GM12878 (cell line): Measurements from ENCODE around the gene GALNT17. TPM values are rescaled to one million over a fixed set of nuclear protein-coding genes. Genes with fewer than 3 reads are reported as not detected.

ENCODE experiments used
- ATAC-seq: fragments of 200-7000 bp; cut with Tn5 transposase; 3 replicates; pipeline ENCODE4 v1.9.1; 2020; ENCODE audit warnings: mild to moderate bottlenecking, moderate library complexity
- BruUV-seq: library from RNA; stranded (reverse); fragments of 400-500 nt; replicated peaks from 2 replicates; lab custom pipeline; 2021; lab: Mats Ljungman, UMichigan
- CTCF ChIA-PET: fragments of 300-600 bp; sonication (Branson Sonifier 250); formaldehyde crosslinking; extraction: SDS; loops from one replicate; lab custom pipeline; 2021; ENCODE audit warnings: inconsistent platforms; lab: Yijun Ruan, JAX
- POLR2A ChIA-PET: fragments of 350-600 bp; formaldehyde crosslinking; extraction: SDS; loops from one replicate; lab custom pipeline; 2021; ENCODE audit warnings: inconsistent platforms; lab: Charles Lee
- RAD21 ChIA-PET: fragments of 300-600 bp; sonication (Branson Sonifier 250); formaldehyde crosslinking; loops from one replicate; lab custom pipeline; 2023; ENCODE audit warnings: antibody characterized with exemption; ENCODE audit not compliant: unreplicated experiment; lab: Charles Lee
- SMC1A ChIA-PET: fragments of 300-600 bp; sonication (Branson Sonifier 250); formaldehyde crosslinking; loops from one replicate; lab custom pipeline; 2023; ENCODE audit not compliant: unreplicated experiment, uncharacterized antibody; lab: Charles Lee
- DNase-seq: peaks from one replicate; pipeline ENCODE4 v3.0.0-alpha.2; 2011; ENCODE audit warnings: low read depth, low spot score
- FAIRE-seq: peaks from 3 replicates; lab custom pipeline; 2011; peaks lifted over from hg19 to GRCh38; lab: Jason Lieb, UNC
- H2AFZ ChIP-seq: 2 replicates; pipeline ENCODE4 v1.6.0; 2011; ENCODE audit warnings: low read depth, low read length, control low read depth; ENCODE audit not compliant: control insufficient read depth
- H3K27ac ChIP-seq: 2 replicates; pipeline ENCODE4 v1.5.1; 2011; ENCODE audit warnings: control low read depth; ENCODE audit not compliant: control insufficient read depth, insufficient read depth
- H3K27me3 ChIP-seq, 2 experiments: replicated peaks in 1 of 2; 2 replicates each; pipeline versions ENCODE4 v1.6.0 to v1.6.1; 2011; ENCODE audit warnings: low read length in 1 of 2; ENCODE audit not compliant: control insufficient read depth in 2 of 2, insufficient read depth in 2 of 2
- H3K36me3 ChIP-seq, 2 experiments: 2 replicates each; pipeline ENCODE4 v1.5.1; 2011; ENCODE audit warnings: low read length in 1 of 2; ENCODE audit not compliant: control insufficient read depth in 2 of 2, insufficient read depth in 2 of 2
- H3K4me1 ChIP-seq: 2 replicates; pipeline ENCODE4 v1.6.1; 2011; ENCODE audit warnings: mild to moderate bottlenecking, low read length, moderate library complexity, mixed read lengths; ENCODE audit not compliant: control insufficient read depth, insufficient read depth
- H3K4me2 ChIP-seq: 2 replicates; pipeline ENCODE4 v1.6.0; 2011; ENCODE audit warnings: control low read depth; ENCODE audit not compliant: control insufficient read depth, insufficient read depth
- H3K4me3 ChIP-seq: fragments of 200-600 bp; sonication (generic); 2 replicates; pipeline ENCODE4 v1.5.1; 2016
- H3K79me2 ChIP-seq: 2 replicates; pipeline ENCODE4 v1.6.0; 2011; ENCODE audit warnings: low read length; ENCODE audit not compliant: control insufficient read depth, insufficient read depth
- H3K9ac ChIP-seq: 2 replicates; pipeline ENCODE4 v1.8.0; 2011; ENCODE audit warnings: low read length, control low read depth, mixed read lengths; ENCODE audit not compliant: control insufficient read depth, insufficient read depth
- H3K9me3 ChIP-seq: replicated peaks from 3 replicates; pipeline ENCODE4 v1.5.1; 2011; ENCODE audit warnings: mild to moderate bottlenecking, low read length; ENCODE audit not compliant: control insufficient read depth, insufficient read depth
- H4K20me1 ChIP-seq: 2 replicates; pipeline ENCODE4 v1.6.0; 2011; ENCODE audit not compliant: control insufficient read depth, insufficient read depth
- ATF3 ChIP-seq: IDR thresholded peaks from 2 replicates; pipeline ENCODE4 v1.6.1; 2011; ENCODE audit warnings: low read depth, mild to moderate bottlenecking, low read length, moderate library complexity, borderline replicate concordance; ENCODE audit errors: extremely low read depth
- BCL11A ChIP-seq: IDR thresholded peaks from 2 replicates; pipeline ENCODE4 v1.6.1; 2011; ENCODE audit warnings: low read depth, low read length
- CTCF ChIP-seq, 3 experiments: IDR thresholded peaks in 2 of 3; conservative IDR thresholded peaks in 1 of 3; 2 replicates each; pipeline ENCODE4 v1.5.1; 2011; ENCODE audit warnings: low read depth in 3 of 3, low read length in 3 of 3, mild to moderate bottlenecking in 3 of 3, control low read depth in 2 of 3, moderate library complexity in 2 of 3, inconsistent platforms in 1 of 3, mixed read lengths in 1 of 3; ENCODE audit not compliant: control insufficient read depth in 2 of 3, insufficient read depth in 1 of 3; ENCODE audit errors: extremely low read depth in 1 of 3
- DPF2 ChIP-seq: fragments of 450-650 bp; IDR thresholded peaks from 2 replicates; pipeline ENCODE4 v1.6.1; 2017; ENCODE audit warnings: mild to moderate bottlenecking
- EGR1 ChIP-seq, 2 experiments: IDR thresholded peaks; 1 replicate in 1 of 2; 2 replicates in 1 of 2; pipeline ENCODE4 v1.6.1; 2011 to 2012; ENCODE audit warnings: low read depth in 2 of 2, low read length in 2 of 2, borderline replicate concordance in 1 of 2, mild to moderate bottlenecking in 1 of 2, moderate library complexity in 1 of 2
- ESRRA ChIP-seq: IDR thresholded peaks from 2 replicates; pipeline ENCODE4 v1.6.1; 2012; ENCODE audit warnings: mild to moderate bottlenecking, low read length, improper control_type of control experiment
- KDM1A ChIP-seq: fragments of 200-600 bp; sonication (generic); IDR thresholded peaks from 2 replicates; pipeline ENCODE4 v1.6.1; 2016; ENCODE audit warnings: borderline replicate concordance
- MYC ChIP-seq: IDR thresholded peaks from 2 replicates; pipeline ENCODE4 v1.6.1; 2011; ENCODE audit warnings: mild to moderate bottlenecking, low read length, moderate library complexity, inconsistent platforms; ENCODE audit not compliant: insufficient read depth, insufficient replicate concordance, insufficient read length, severe bottlenecking
- NFXL1 ChIP-seq: fragments of 450-650 bp; IDR thresholded peaks from 2 replicates; pipeline ENCODE4 v1.6.1; 2017; ENCODE audit warnings: antibody characterized with exemption, mild to moderate bottlenecking, borderline replicate concordance
- PAX8 ChIP-seq: fragments of 450-650 bp; IDR thresholded peaks from 2 replicates; pipeline ENCODE4 v1.6.1; 2017; ENCODE audit warnings: mild to moderate bottlenecking, moderate library complexity
- SMC3 ChIP-seq: IDR thresholded peaks from 2 replicates; pipeline ENCODE4 v1.6.1; 2011; ENCODE audit warnings: low read length, improper control_type of control experiment, borderline replicate concordance
- TARDBP ChIP-seq: IDR thresholded peaks from 2 replicates; pipeline ENCODE4 v1.6.1; 2016; ENCODE audit warnings: borderline replicate concordance
- TCF12 ChIP-seq: IDR thresholded peaks from 2 replicates; pipeline ENCODE4 v1.6.1; 2011; ENCODE audit warnings: low read depth, mild to moderate bottlenecking, low read length
- WRNIP1 ChIP-seq: IDR thresholded peaks from 2 replicates; pipeline ENCODE4 v1.6.1; 2011; ENCODE audit warnings: low read depth, low read length, improper control_type of control experiment, borderline replicate concordance
- YY1 ChIP-seq: IDR thresholded peaks from 2 replicates; pipeline ENCODE4 v1.6.1; 2011; ENCODE audit warnings: low read depth, mild to moderate bottlenecking, low read length
- ZNF274 ChIP-seq: IDR thresholded peaks from one replicate; pipeline ENCODE4 v1.8.0; 2011; ENCODE audit not compliant: insufficient read length, insufficient read depth
- WGBS: methylation state at CpG from one replicate; pipeline ENCODE4 v1.1.6; 2016; ENCODE audit warnings: low lambda C conversion rate; ENCODE audit not compliant: insufficient replicate concordance, insufficient coverage; ENCODE audit errors: missing lambda C conversion rate; 5-methylcytosine and 5-hydroxymethylcytosine counted together
- in situ Hi-C: fragments of 300-500 bp; cut with MboI; formaldehyde crosslinking; loops from 9 replicates; pipeline ENCODE4 v1.14.3; 2018; ENCODE audit warnings: mixed read lengths
- intact Hi-C: fragments of 100-400 bp; cut with micrococcal nuclease; formaldehyde crosslinking; loops from one replicate; pipeline ENCODE4 v1.14.2; 2022; ENCODE audit not compliant: unreplicated experiment
- polyA plus RNA-seq, 11 experiments: library from polyadenylated mRNA; depleted of rRNA in 4 of 11; unstranded in 6 of 11; stranded (reverse) in 5 of 11; fragments of >200 nt; fragmentation: Nextera tagmentation in 4 of 11; fragmentation: Illumina TruSeq in 1 of 11; extraction: Ambion mirVana in 4 of 11; extraction: Trizol in 1 of 11; gene quantifications; 1 replicate in 1 of 11; 2 replicates in 10 of 11; pipeline versions ENCODE4 v1.2.1 to v1.2.3, GENCODE V29; 2011 to 2016; ENCODE audit warnings: inconsistent platforms in 2 of 11, missing spikeins in 2 of 11, low read depth in 1 of 11
- total RNA-seq, 4 experiments: library from RNA; depleted of rRNA in 3 of 4; stranded (reverse); fragments of >200 nt in 3 of 4; fragmentation: Illumina TruSeq in 1 of 4; extraction: Trizol in 1 of 4; gene quantifications; 2 replicates each; pipeline versions ENCODE4 v1.2.1 to v1.2.3, GENCODE V29; 2013 to 2021

GALNT17 gene
- total and polyA plus RNA-seq, 10 of the 15 experiments (the other 5 are each of a cell fraction or from before 2014, with no cell fraction given): 0.12 to 0.15 TPM; not detected in 8

- H3K27me3 ChIP-seq: no peaks in the 10 kb centered on the region
- no peak overlapping the region for H3K4me2 ChIP-seq
- DNase-seq: no peak
- no TSS peak for BruUV-seq
- no peak overlapping the region for H3K9ac ChIP-seq
- H3K79me2 ChIP-seq: no peaks in the 10 kb centered on the region
- ChIA-PET SMC1A (no interaction called here), POLR2A (no interaction called here), CTCF (no interaction called here), RAD21 (no interaction called here)
- in situ Hi-C loops (no loop called here), intact Hi-C loops (no loop called here)
- H3K36me3 ChIP-seq: no peaks in the 10 kb centered on the region
- TF ChIP-seq DPF2 (no peak), ZNF274 (no peak), SMC3 (no peak), TARDBP (no peak), EGR1 (IDR thresholded peaks at IDR 0.05; ENCODE audit: borderline replicate concordance in 1 of 2, low read depth in 2 of 2, low read length in 2 of 2) (no peak), WRNIP1 (no peak), BCL11A (no peak), PAX8 (no peak), KDM1A (no peak), ATF3 (no peak), TCF12 (no peak), YY1 (no peak), MYC (no peak), ESRRA (no peak), NFXL1 (no peak), CTCF (IDR thresholded peaks at IDR 0.05 in 2 of 3, conservative IDR thresholded peaks at IDR 0.05 in 1 of 3; ENCODE audit: control insufficient read depth in 2 of 3, extremely low read depth in 1 of 3, insufficient read depth in 1 of 3, low read depth in 3 of 3, low read length in 3 of 3) (no peak)
- FAIRE-seq: no peak
- H3K4me1 ChIP-seq: no peaks in the 10 kb centered on the region
- H3K27ac ChIP-seq: no peak overlapping the region
- no peak for ATAC-seq
- no peaks in the 10 kb centered on the region for H3K9me3 ChIP-seq
- no peak overlapping the region for H3K4me3 ChIP-seq
- no peak overlapping the region for H2AFZ ChIP-seq
- 38% methylated on average over 9 of the region's 9 CpGs for WGBS
- no peaks in the 10 kb centered on the region for H4K20me1 ChIP-seq
These were observed 23.3 kb downstream of the GALNT17 start for GRCh38 chr7:71155236-71155635.
